Pancreas (tissue), 10 donors: ENCODE measurements around the gene CNNM3. TPM values are rescaled to one million over a fixed set of nuclear protein-coding genes. Genes with fewer than 3 reads are reported as not detected.

Experiments
- ATAC-seq, 4 donors: fragments of 200-7000 bp; cut with Tn5 transposase; one replicate each; pipeline versions ENCODE4 v1.8.0 to v1.9.1; 2020; ENCODE audit warnings: mild to moderate bottlenecking in 4 of 4, moderate library complexity in 4 of 4
- DNase-seq, 6 donors: peaks; one replicate each; pipeline ENCODE4 v3.0.0-alpha.2; 2020
- FAIRE-seq: peaks from 2 replicates; lab custom pipeline; 2012; peaks lifted over from hg19 to GRCh38; lab: Jason Lieb, UNC
- H3K27ac ChIP-seq, 4 donors: fragments of 200-600 bp; sonication (generic); 1 replicate in 3 of 4; 2 replicates in 1 of 4; pipeline versions ENCODE4 v1.5.0 to v1.8.0; 2020
- H3K27me3 ChIP-seq, 4 donors: fragments of 200-600 bp; one replicate each; pipeline ENCODE4 v1.8.0; 2021
- H3K36me3 ChIP-seq, 3 donors: fragments of 200-600 bp; sonication (generic) in 1 of 3; one replicate each; pipeline versions ENCODE4 v1.5.0 to v1.8.0; 2020 to 2021
- H3K4me1 ChIP-seq, 3 donors: fragments of 200-600 bp; one replicate each; pipeline ENCODE4 v1.8.0; 2021
- H3K4me3 ChIP-seq, 4 donors: fragments of 200-600 bp; sonication (generic) in 2 of 4; one replicate each; pipeline versions ENCODE4 v1.5.0 to v1.8.0; 2020 to 2021
- H3K9me3 ChIP-seq, 4 donors: fragments of 200-600 bp; one replicate each; pipeline ENCODE4 v1.8.0; 2021
- CTCF ChIP-seq, 4 donors: fragments of 200-600 bp; sonication (generic) in 3 of 4; IDR thresholded peaks; one replicate each; pipeline versions ENCODE4 v1.5.0 to v1.8.0; 2021; ENCODE audit warnings: antibody characterized with exemption in 4 of 4
- whole genome bisulfite sequencing, 2 donors: extraction: QIAGEN DNeasy Blood & Tissue Kit; methylation state at CpG; one replicate each; pipeline ENCODE4 v1.1.7; 2013; 5-methylcytosine and 5-hydroxymethylcytosine counted together
- intact Hi-C, 3 donors: fragments of 100-400 bp; cut with DNase I; formaldehyde crosslinking; loops; one replicate each; pipeline versions ENCODE4 v1.11.1 to v1.14.2; 2022
- polyA plus RNA-seq, 2 donors: library from polyadenylated mRNA; stranded (reverse); fragments of 200-250 nt; gene quantifications; one replicate each; pipeline ENCODE4 v1.2.3, GENCODE V29; 2013
- total RNA-seq, 6 donors: library from RNA; stranded (reverse); fragmentation: NEBNext Ultra II Directional in 4 of 6; extraction: Animal tissue kit (Norgen Biotek cat#: 25700) in 4 of 6; gene quantifications; one replicate each; pipeline versions ENCODE4 v1.2.1 to v1.2.4, GENCODE V29; 2021 to 2023
- donor health status: healthy with polysubstance abuse.
- donor health status: DM: no; HTN: no; CAD: no; lungs with moderate emphysema.
- donor health status: DM: no; HTN: no; CAD: no.
- donor health status: control.
- donor health status: control.
- donor health status: Bipolar disorder and iron deficiency.
- donor health status: DM: yes; HTN: yes; CAD: no.
- donor health status: DM: no; HTN: no; CAD: no.
- donor health status: DM: no; HTN: no; CAD: no.
- donor health status: DM: yes; HTN: yes; CAD: no.

The CNNM3 gene
- total and polyA plus RNA-seq, 8 donors = 13.6 to 35.1 (median 25.1) TPM

GRCh38 chr2:96831679-96832078 is 15.6 kb downstream of the CNNM3 start:
- peaks cover 4 to 48% (median 31%) of the 10 kb centered on the region in 3 donors for H3K36me3 ChIP-seq

GRCh38 chr2:96832408-96832753 is 16.3 kb downstream of the CNNM3 start:
- Histone ChIP-seq H3K27me3 (no peaks in the 10 kb centered on the region), H3K4me3 (no peak overlapping the region), H3K27ac (peak overlapping the region; percentile 40 to 73 (median 68)), H3K9me3 (no peaks in the 10 kb centered on the region), H3K4me1 (peaks cover 27 to 33% (median 31%) of the 10 kb centered on the region in 3 donors), H3K36me3 (peaks cover 4 to 41% (median 26%) of the 10 kb centered on the region in 3 donors)
- intact Hi-C loops = no loop called here
- DNase-seq = no peak
- FAIRE-seq = no peak
- ATAC-seq = peak in 3 of 4 donors; percentile 5 to 23 (median 8)
- WGBS, 2 donors = 33 to 43% methylated on average over 11 of the region's 11 CpGs
- no peak for TF ChIP-seq CTCF (IDR thresholded peaks at IDR 0.05)

More at GRCh38 chr2:96831679-96832078, 15.6 kb downstream of the CNNM3 start:
- 15% methylated on average over 10 of the region's 10 CpGs for WGBS, 2 donors
- Histone ChIP-seq H3K9me3 (no peaks in the 10 kb centered on the region), H3K27me3 (no peaks in the 10 kb centered on the region), H3K4me3 (no peak overlapping the region), H3K27ac (peak overlapping the region; percentile 40 to 73 (median 68)), H3K4me1 (peaks cover 27 to 33% (median 31%) of the 10 kb centered on the region in 3 donors)
- DNase-seq = peak; percentile 54 to 88 (median 69)
- ATAC-seq = peak; percentile 68 to 79 (median 78)
- no peak for TF ChIP-seq CTCF (IDR thresholded peaks at IDR 0.05)
- intact Hi-C loops = no loop called here
- FAIRE-seq = no peak

GRCh38 chr2:96832754-96833507 is 16.9 kb downstream of the CNNM3 start:
- DNase-seq (peak; percentile 90 to 99 (median 96)), FAIRE-seq (no peak), ATAC-seq (peak; percentile 90 to 94 (median 92))
- Histone ChIP-seq H3K27me3 (no peaks in the 10 kb centered on the region), H3K9me3 (no peaks in the 10 kb centered on the region), H3K4me3 (no peak overlapping the region), H3K36me3 (peaks cover 4 to 36% (median 21%) of the 10 kb centered on the region in 3 donors), H3K4me1 (peaks cover 27 to 33% (median 31%) of the 10 kb centered on the region in 3 donors), H3K27ac (peak overlapping the region; percentile 40 to 73 (median 68))
- TF ChIP-seq CTCF (IDR thresholded peaks at IDR 0.05) = no peak
- WGBS, 2 donors = 10 to 12% methylated on average over 18 of the region's 18 CpGs
- intact Hi-C loops = no loop called here

GRCh38 chr2:96835830-96836229 is 19.8 kb downstream of the CNNM3 start:
- H3K27ac ChIP-seq = no peak overlapping the region
- WGBS, 2 donors = 89 to 96% methylated on average over 4 of the region's 4 CpGs
- intact Hi-C loops = no loop called here
- H3K27me3 ChIP-seq = no peaks in the 10 kb centered on the region
- DNase-seq (no peak), ATAC-seq (no peak), FAIRE-seq (no peak)
- H3K36me3 ChIP-seq = peaks cover 0 to 7% (median 3%) of the 10 kb centered on the region in 3 donors
- no peaks in the 10 kb centered on the region for H3K9me3 ChIP-seq
- H3K4me3 ChIP-seq = no peak overlapping the region
- H3K4me1 ChIP-seq = peaks cover 27 to 32% (median 30%) of the 10 kb centered on the region in 3 donors
- TF ChIP-seq CTCF (IDR thresholded peaks at IDR 0.05) = no peak

- 91 to 96% methylated on average over 9 of the region's 9 CpGs for whole genome bisulfite sequencing, 2 donors
- no peak overlapping the region for H3K27ac ChIP-seq
- no peak for FAIRE-seq
- no peaks in the 10 kb centered on the region for H3K27me3 ChIP-seq
- no peak for TF ChIP-seq CTCF (IDR thresholded peaks at IDR 0.05)
- intact Hi-C loops = no loop called here
- peaks cover 11 to 14% (median 13%) of the 10 kb centered on the region in 3 donors for H3K4me1 ChIP-seq
- peaks cover 0 to 7% (median 0%) of the 10 kb centered on the region in 3 donors for H3K36me3 ChIP-seq
- DNase-seq = no peak
- no peak overlapping the region for H3K4me3 ChIP-seq
- no peaks in the 10 kb centered on the region for H3K9me3 ChIP-seq
- ATAC-seq = no peak
These were observed 21.5 kb downstream of the CNNM3 start for GRCh38 chr2:96837575-96837974.
